Tibial nerve (tissue), 4 donors: ENCODE data around the gene GBP7.

ENCODE experiments used
- EP300 ChIP-seq, 2 donors: sonication (generic); formaldehyde crosslinking; IDR thresholded peaks; one replicate each; pipeline ENCODE4 v1.6.1; 2017; ENCODE audit warnings: antibody characterized with exemption in 2 of 2, mild to moderate bottlenecking in 1 of 2
- TF ChIP-seq, protein P1 (sequence below), 5 experiments: fragments of 200-600 bp in 3 of 5; fragments of 450-650 bp in 2 of 5; sonication (generic) in 3 of 5; IDR thresholded peaks; one replicate each; pipeline ENCODE4 v1.5.1; 2016 to 2019; ENCODE audit warnings: antibody characterized with exemption in 5 of 5, mild to moderate bottlenecking in 3 of 5, moderate library complexity in 2 of 5

DNA sequence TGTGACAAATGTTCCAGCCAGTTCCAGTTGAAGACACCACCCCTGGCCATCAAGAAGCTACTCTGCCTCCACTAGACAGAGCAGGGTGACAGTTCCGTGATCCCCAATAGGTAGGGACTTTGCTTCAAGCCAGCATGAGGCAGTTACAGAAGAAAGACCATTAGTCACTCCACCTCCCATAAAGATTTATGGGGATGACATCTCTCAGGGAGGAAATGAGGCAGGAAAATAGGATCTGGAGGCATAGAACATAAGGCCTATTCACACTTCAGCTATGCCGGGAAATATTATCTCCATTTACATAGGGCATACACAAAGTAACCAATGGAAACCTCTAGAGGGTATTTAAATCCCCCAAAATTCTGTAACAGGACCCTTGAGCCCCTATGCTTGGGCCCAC, 3.5 kb upstream of the GBP7 start:
- TF ChIP-seq, protein P1, sequence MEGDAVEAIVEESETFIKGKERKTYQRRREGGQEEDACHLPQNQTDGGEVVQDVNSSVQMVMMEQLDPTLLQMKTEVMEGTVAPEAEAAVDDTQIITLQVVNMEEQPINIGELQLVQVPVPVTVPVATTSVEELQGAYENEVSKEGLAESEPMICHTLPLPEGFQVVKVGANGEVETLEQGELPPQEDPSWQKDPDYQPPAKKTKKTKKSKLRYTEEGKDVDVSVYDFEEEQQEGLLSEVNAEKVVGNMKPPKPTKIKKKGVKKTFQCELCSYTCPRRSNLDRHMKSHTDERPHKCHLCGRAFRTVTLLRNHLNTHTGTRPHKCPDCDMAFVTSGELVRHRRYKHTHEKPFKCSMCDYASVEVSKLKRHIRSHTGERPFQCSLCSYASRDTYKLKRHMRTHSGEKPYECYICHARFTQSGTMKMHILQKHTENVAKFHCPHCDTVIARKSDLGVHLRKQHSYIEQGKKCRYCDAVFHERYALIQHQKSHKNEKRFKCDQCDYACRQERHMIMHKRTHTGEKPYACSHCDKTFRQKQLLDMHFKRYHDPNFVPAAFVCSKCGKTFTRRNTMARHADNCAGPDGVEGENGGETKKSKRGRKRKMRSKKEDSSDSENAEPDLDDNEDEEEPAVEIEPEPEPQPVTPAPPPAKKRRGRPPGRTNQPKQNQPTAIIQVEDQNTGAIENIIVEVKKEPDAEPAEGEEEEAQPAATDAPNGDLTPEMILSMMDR (IDR thresholded peaks at IDR 0.05) = no peak
- TF ChIP-seq EP300 (IDR thresholded peaks at IDR 0.05) = no peak
